HL-60 (cell line): ENCODE data around the gene MTHFD2.

Experiments
- DNase-seq, 2 experiments: peaks; one replicate each; pipeline ENCODE4 v3.0.0-alpha.2; 2010 to 2020; ENCODE audit warnings: low read depth in 1 of 2, low spot score in 1 of 2
- H3K27ac ChIP-seq: fragments of 250-450 bp; sonication (Bioruptor Pico); replicated peaks from 2 replicates; pipeline ENCODE4 v1.5.1; 2020; ENCODE audit warnings: mild to moderate bottlenecking, moderate library complexity
- H3K27me3 ChIP-seq: fragments of 250-450 bp; sonication (Bioruptor Pico); 2 replicates; pipeline ENCODE4 v1.5.1; 2021; ENCODE audit warnings: mild to moderate bottlenecking, moderate library complexity; ENCODE audit not compliant: insufficient read depth, poor library complexity, severe bottlenecking
- H3K4me3 ChIP-seq: replicated peaks from 2 replicates; pipeline ENCODE4 v1.5.1; 2011; ENCODE audit warnings: mild to moderate bottlenecking, control low read depth, low read length; ENCODE audit not compliant: insufficient read depth
- CTCF ChIP-seq: IDR thresholded peaks from one replicate; pipeline ENCODE4 v1.5.1; 2011; ENCODE audit warnings: low read length, control low read depth, inconsistent platforms; ENCODE audit not compliant: insufficient read depth
- GABPA ChIP-seq: IDR thresholded peaks from 2 replicates; pipeline ENCODE4 v1.6.1; 2012; ENCODE audit warnings: low read depth
- POLR2AphosphoS5 ChIP-seq: IDR thresholded peaks from 2 replicates; pipeline ENCODE4 v1.6.1; 2012; ENCODE audit warnings: low read depth
- REST ChIP-seq: IDR thresholded peaks from 2 replicates; pipeline ENCODE4 v1.6.1; 2012; ENCODE audit warnings: low read depth; ENCODE audit not compliant: insufficient replicate concordance
- SPI1 ChIP-seq: IDR thresholded peaks from 2 replicates; pipeline ENCODE4 v1.6.1; 2012; ENCODE audit warnings: low read depth, mild to moderate bottlenecking, borderline replicate concordance

Gene MTHFD2

GRCh38 chr2:74253306-74253970 lies 55.0 kb downstream of the MTHFD2 start:
- no peak for DNase-seq
- no peak for TF ChIP-seq POLR2AphosphoS5
- no peak for TF ChIP-seq SPI1
- no peak for TF ChIP-seq GABPA
- TF ChIP-seq CTCF, result no peak
- no peak for TF ChIP-seq REST
- Histone ChIP-seq H3K4me3 (no peak overlapping the region), H3K27ac (no peak overlapping the region), H3K27me3 (no peaks in the 10 kb centered on the region)

GRCh38 chr2:74253971-74254310 lies 55.5 kb downstream of the MTHFD2 start:
- no peak for TF ChIP-seq GABPA
- no peak for TF ChIP-seq REST
- TF ChIP-seq CTCF, result no peak
- no peak for TF ChIP-seq SPI1
- TF ChIP-seq POLR2AphosphoS5, result no peak
- DNase-seq, result no peak
- Histone ChIP-seq H3K27ac (no peak overlapping the region), H3K4me3 (no peak overlapping the region), H3K27me3 (no peaks in the 10 kb centered on the region)

GRCh38 chr2:74255660-74256213 lies 57.3 kb downstream of the MTHFD2 start:
- H3K4me3 ChIP-seq, result no peak overlapping the region
- H3K27ac ChIP-seq, result no peak overlapping the region
- no peaks in the 10 kb centered on the region for H3K27me3 ChIP-seq
- TF ChIP-seq POLR2AphosphoS5 (no peak), SPI1 (no peak), GABPA (no peak), REST (no peak), CTCF (no peak)
- DNase-seq, result no peak
